Vagina (tissue), 2 donors: ENCODE measurements around the gene PRSS1. TPM values are rescaled to one million over a fixed set of nuclear protein-coding genes. Genes with fewer than 3 reads are reported as not detected.

Source experiments
- DNase-seq, 2 donors: peaks; one replicate each; pipeline ENCODE4 v3.0.0-alpha.2; 2017; ENCODE audit errors: extremely low spot score in 2 of 2
- H3K27ac ChIP-seq: fragments of 200-600 bp; sonication (generic); one replicate; pipeline ENCODE4 v1.5.1; 2019
- H3K27me3 ChIP-seq: fragments of 200-600 bp; sonication (generic); one replicate; pipeline ENCODE4 v1.5.1; 2019
- H3K36me3 ChIP-seq, 2 donors: fragments of 200-600 bp; sonication (generic); one replicate each; pipeline ENCODE4 v1.5.1; 2017 to 2019
- H3K4me1 ChIP-seq: fragments of 200-600 bp; sonication (generic); one replicate; pipeline ENCODE4 v1.5.1; 2019
- H3K4me3 ChIP-seq, 2 donors: fragments of 200-600 bp; sonication (generic); 1 replicate in 1 of 2; 2 replicates in 1 of 2; pipeline ENCODE4 v1.5.1; 2016 to 2019
- H3K9me3 ChIP-seq: fragments of 200-600 bp; sonication (generic); one replicate; pipeline ENCODE4 v1.5.1; 2019
- POLR2A ChIP-seq, 2 donors: fragments of 450-650 bp; IDR thresholded peaks; one replicate each; pipeline ENCODE4 v1.6.1; 2017; ENCODE audit warnings: antibody characterized with exemption in 2 of 2, mild to moderate bottlenecking in 2 of 2, moderate library complexity in 2 of 2
- POLR2AphosphoS5 ChIP-seq, 2 donors: sonication (generic); formaldehyde crosslinking; IDR thresholded peaks; one replicate each; pipeline ENCODE4 v1.9.0; 2017; ENCODE audit warnings: antibody characterized with exemption in 2 of 2, mild to moderate bottlenecking in 2 of 2, low read depth in 1 of 2; ENCODE audit not compliant: insufficient read depth in 1 of 2
- intact Hi-C: fragments of 100-400 bp; cut with DNase I; formaldehyde crosslinking; loops from one replicate; pipeline ENCODE4 v1.15.1; 2023
- total RNA-seq: library from RNA; depleted of rRNA; stranded (reverse); fragments of >200 nt; gene quantifications from one replicate; pipeline ENCODE4 v1.2.3, GENCODE V29; 2016
- TF ChIP-seq, protein P1 (sequence below), 3 experiments: fragments of 450-650 bp in 2 of 3; fragments of 200-600 bp in 1 of 3; sonication (generic) in 1 of 3; IDR thresholded peaks; one replicate each; pipeline ENCODE4 v1.5.1; 2017 to 2019; ENCODE audit warnings: antibody characterized with exemption in 3 of 3, mild to moderate bottlenecking in 2 of 3, moderate library complexity in 2 of 3

PRSS1 gene
- total RNA-seq, 1 donor from 2014 or later = not detected

DNA sequence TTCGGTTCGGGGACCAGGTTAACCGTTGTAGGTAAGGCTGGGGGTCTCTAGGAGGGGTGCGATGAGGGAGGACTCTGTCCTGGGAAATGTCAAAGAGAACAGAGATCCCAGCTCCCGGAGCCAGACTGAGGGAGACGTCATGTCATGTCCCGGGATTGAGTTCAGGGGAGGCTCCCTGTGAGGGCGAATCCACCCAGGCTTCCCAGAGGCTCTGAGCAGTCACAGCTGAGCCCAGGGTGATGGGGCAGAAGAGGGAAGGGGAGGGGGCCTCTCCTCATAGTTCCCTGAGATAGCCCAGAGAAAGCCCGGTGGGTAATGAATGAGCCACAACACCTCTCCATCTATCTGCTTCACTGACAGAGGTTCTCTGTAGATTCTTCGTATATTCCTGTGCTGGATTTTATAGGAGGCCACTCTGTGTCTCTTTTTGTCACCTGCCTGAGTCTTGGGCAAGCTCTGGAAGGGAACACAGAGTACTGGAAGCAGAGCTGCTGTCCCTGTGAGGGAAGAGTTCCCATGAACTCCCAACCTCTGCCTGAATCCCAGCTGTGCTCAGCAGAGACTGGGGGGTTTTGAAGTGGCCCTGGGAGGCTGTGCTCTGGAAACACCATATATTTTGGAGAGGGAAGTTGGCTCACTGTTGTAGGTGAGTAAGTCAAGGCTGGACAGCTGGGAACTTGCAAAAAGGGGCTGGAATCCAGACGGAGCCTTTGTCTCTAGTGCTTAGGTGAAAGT, 37.9 kb downstream of the PRSS1 start:
- no peaks in the 10 kb centered on the region for H3K36me3 ChIP-seq
- no peaks in the 10 kb centered on the region for H3K4me1 ChIP-seq
- no peak overlapping the region for H3K27ac ChIP-seq
- no peak overlapping the region for H3K4me3 ChIP-seq
- no peak for DNase-seq
- TF ChIP-seq POLR2AphosphoS5 (IDR thresholded peaks at IDR 0.05; ENCODE audit: insufficient read depth in 1 of 2, low read depth in 1 of 2) (no peak), POLR2A (IDR thresholded peaks at IDR 0.05) (no peak)
- TF ChIP-seq, protein P1, sequence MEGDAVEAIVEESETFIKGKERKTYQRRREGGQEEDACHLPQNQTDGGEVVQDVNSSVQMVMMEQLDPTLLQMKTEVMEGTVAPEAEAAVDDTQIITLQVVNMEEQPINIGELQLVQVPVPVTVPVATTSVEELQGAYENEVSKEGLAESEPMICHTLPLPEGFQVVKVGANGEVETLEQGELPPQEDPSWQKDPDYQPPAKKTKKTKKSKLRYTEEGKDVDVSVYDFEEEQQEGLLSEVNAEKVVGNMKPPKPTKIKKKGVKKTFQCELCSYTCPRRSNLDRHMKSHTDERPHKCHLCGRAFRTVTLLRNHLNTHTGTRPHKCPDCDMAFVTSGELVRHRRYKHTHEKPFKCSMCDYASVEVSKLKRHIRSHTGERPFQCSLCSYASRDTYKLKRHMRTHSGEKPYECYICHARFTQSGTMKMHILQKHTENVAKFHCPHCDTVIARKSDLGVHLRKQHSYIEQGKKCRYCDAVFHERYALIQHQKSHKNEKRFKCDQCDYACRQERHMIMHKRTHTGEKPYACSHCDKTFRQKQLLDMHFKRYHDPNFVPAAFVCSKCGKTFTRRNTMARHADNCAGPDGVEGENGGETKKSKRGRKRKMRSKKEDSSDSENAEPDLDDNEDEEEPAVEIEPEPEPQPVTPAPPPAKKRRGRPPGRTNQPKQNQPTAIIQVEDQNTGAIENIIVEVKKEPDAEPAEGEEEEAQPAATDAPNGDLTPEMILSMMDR (IDR thresholded peaks at IDR 0.05) = no peak
- intact Hi-C loops = no loop called here
- no peaks in the 10 kb centered on the region for H3K9me3 ChIP-seq
- H3K27me3 ChIP-seq = no peaks in the 10 kb centered on the region

GRCh38 chr7:142787783-142788182, 38.5 kb downstream of the PRSS1 start:
- Histone ChIP-seq H3K4me1 (no peaks in the 10 kb centered on the region), H3K27ac (no peak overlapping the region), H3K27me3 (no peaks in the 10 kb centered on the region), H3K36me3 (no peaks in the 10 kb centered on the region), H3K4me3 (peak overlapping the region in 1 of 2 donors; percentile 2), H3K9me3 (no peaks in the 10 kb centered on the region)
- intact Hi-C loops = no loop called here
- TF ChIP-seq POLR2AphosphoS5 (IDR thresholded peaks at IDR 0.05; ENCODE audit: insufficient read depth in 1 of 2, low read depth in 1 of 2) (no peak), POLR2A (IDR thresholded peaks at IDR 0.05) (no peak)
- TF ChIP-seq, protein P1 (IDR thresholded peaks at IDR 0.05) = no peak
- no peak for DNase-seq

DNA sequence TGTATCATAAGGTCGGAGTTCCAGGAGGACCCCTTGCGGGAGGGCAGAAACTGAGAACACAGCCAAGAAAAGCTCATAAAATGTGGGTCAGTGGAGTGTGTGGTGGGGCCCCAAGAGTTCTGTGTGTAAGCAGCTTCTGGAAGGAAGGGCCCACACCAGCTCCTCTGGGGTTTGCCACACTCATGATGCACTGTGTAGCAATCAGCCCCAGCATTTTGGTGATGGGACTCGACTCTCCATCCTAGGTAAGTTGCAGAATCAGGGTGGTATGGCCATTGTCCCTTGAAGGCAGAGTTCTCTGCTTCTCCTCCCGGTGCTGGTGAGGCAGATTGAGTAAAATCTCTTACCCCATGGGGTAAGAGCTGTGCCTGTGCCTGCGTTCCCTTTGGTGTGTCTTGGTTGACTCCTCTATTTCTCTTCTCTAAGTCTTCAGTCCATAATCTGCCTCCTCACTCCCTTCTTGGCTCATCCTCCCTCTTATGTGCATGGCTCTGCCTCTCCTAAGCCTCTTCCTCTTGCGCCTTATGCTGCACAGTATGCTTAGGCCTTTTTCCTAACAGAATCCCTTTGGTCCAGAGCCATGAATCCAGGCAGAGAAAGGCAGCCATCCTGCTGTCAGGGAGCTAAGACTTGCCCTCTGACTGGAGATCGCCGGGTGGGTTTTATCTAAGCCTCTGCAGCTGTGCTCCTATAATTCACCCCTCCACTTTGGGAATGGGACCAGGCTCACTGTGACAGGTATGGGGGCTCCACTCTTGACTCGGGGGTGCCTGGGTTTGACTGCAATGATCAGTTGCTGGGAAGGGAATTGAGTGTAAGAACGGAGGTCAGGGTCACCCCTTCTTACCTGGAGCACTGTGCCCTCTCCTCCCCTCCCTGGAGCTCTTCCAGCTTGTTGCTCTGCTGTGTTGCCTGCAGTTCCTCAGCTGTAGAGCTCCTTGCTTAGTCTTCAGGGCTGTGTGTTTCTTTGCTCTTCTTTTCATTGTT, 39.3 kb downstream of the PRSS1 start:
- H3K27ac ChIP-seq = no peak overlapping the region
- intact Hi-C loops = no loop called here
- peak overlapping the region in 1 of 2 donors; percentile 2 for H3K4me3 ChIP-seq

GRCh38 chr7:142789441-142789840, 40.2 kb downstream of the PRSS1 start:
- Histone ChIP-seq H3K9me3 (no peaks in the 10 kb centered on the region), H3K36me3 (no peaks in the 10 kb centered on the region), H3K4me1 (no peaks in the 10 kb centered on the region), H3K27ac (no peak overlapping the region), H3K27me3 (no peaks in the 10 kb centered on the region), H3K4me3 (no peak overlapping the region)
- TF ChIP-seq POLR2A (IDR thresholded peaks at IDR 0.05) = no peak
- no peak for TF ChIP-seq POLR2AphosphoS5 (IDR thresholded peaks at IDR 0.05; ENCODE audit: insufficient read depth in 1 of 2, low read depth in 1 of 2)
- TF ChIP-seq, protein P1 (IDR thresholded peaks at IDR 0.05) = no peak
- intact Hi-C loops = no loop called here
- no peak for DNase-seq

More for the DNA sequence above, 39.3 kb downstream of the PRSS1 start:
- no peak for DNase-seq
- no peaks in the 10 kb centered on the region for H3K36me3 ChIP-seq
- no peaks in the 10 kb centered on the region for H3K27me3 ChIP-seq
- H3K4me1 ChIP-seq = no peaks in the 10 kb centered on the region
- no peaks in the 10 kb centered on the region for H3K9me3 ChIP-seq
- TF ChIP-seq POLR2A (IDR thresholded peaks at IDR 0.05) (no peak), POLR2AphosphoS5 (IDR thresholded peaks at IDR 0.05; ENCODE audit: insufficient read depth in 1 of 2, low read depth in 1 of 2) (no peak)
- TF ChIP-seq, protein P1 (IDR thresholded peaks at IDR 0.05) = no peak
